ENCODE results near the gene SDCCAG8.

SDCCAG8 gene

DNA sequence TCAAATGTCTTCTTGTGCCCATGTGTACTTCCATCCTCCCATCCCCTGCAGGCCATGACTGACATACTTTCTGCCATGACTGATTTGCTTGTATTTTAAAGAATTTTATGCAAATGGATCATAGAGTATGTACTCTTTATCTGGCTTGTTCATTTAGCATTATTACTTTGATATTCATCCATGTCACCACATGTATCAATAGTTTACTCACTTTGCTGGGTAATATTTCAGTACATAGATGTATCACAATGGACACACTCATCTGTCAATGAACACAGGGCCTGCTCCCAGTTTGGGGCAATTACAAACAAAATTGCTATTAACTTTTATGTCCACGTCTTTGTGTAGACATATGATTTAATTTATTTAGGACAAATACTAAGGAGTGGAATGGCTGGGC lies 259.1 kb downstream of the SDCCAG8 start:
- no CpG with 5 or more reads among the region's 1 CpG for WGBS (ENCODE audit: insufficient coverage, insufficient read length)
- Histone ChIP-seq H3K27me3 (ENCODE audit: control insufficient read depth, insufficient read depth, low read length) (no peaks in the 10 kb centered on the region), H3K36me3 (ENCODE audit: control insufficient read depth, insufficient read depth, low read length) (no peaks in the 10 kb centered on the region), H3K4me1 (ENCODE audit: control insufficient read depth, insufficient read depth, low read length) (no peaks in the 10 kb centered on the region), H3K4me3 (ENCODE audit: low read length) (no peak overlapping the region), H3K9me3 (ENCODE audit: control insufficient read depth, insufficient read depth, low read length) (no peaks in the 10 kb centered on the region), H3K27ac (ENCODE audit: low read length) (no peak overlapping the region)
- DNase-seq (ENCODE audit: low read depth, low spot score) = no peak

DNA sequence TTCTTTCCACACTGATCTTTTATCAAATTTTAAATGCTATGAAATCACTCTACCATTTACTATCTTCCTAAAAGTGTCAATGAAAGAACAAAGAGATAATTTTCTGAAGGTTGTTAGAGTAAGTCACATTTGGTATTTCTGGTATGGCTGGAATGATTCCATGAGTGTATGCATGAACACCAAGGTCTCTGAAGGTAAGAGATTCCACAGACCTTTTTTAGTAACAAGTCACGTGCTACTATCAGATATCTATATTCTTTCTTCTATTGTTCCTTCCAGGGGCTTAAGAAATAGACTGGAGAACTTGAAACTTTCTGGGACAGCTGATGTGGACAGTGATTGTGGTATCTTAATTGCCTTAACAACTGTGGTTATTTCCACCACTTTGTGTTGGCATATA lies 265.0 kb downstream of the SDCCAG8 start:
- Histone ChIP-seq H3K4me1 (ENCODE audit: control insufficient read depth, insufficient read depth, low read length) (no peaks in the 10 kb centered on the region), H3K36me3 (ENCODE audit: control insufficient read depth, insufficient read depth, low read length) (no peaks in the 10 kb centered on the region), H3K9me3 (ENCODE audit: control insufficient read depth, insufficient read depth, low read length) (no peaks in the 10 kb centered on the region), H3K4me3 (ENCODE audit: low read length) (no peak overlapping the region), H3K27me3 (ENCODE audit: control insufficient read depth, insufficient read depth, low read length) (no peaks in the 10 kb centered on the region), H3K27ac (ENCODE audit: low read length) (no peak overlapping the region)
- no CpG with 5 or more reads among the region's 1 CpG for WGBS (ENCODE audit: insufficient coverage, insufficient read length)
- DNase-seq (ENCODE audit: low read depth, low spot score) = no peak

DNA sequence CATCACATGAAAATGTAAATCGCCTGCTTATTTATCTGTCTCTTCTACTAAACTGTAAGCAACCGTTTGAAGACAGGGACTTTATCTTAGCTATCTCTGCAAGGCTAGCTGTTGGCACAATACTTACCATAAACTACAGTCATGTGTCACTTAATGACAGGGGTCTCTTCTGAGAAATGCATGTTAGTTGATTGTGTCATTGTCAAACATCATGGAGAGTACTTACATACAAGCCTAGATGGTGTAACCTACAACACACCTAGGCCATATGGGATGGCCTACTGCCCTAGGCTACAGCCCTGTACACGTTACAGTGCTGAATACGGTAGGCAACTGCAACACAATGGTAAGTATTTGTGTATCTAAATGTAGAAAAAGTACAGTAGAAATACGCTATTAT lies 267.9 kb downstream of the SDCCAG8 start:
- H3K27me3 ChIP-seq (ENCODE audit: control insufficient read depth, insufficient read depth, low read length) = no peaks in the 10 kb centered on the region
- DNase-seq (ENCODE audit: low read depth, low spot score) = no peak
- H3K27ac ChIP-seq (ENCODE audit: low read length) = no peak overlapping the region
- H3K4me1 ChIP-seq (ENCODE audit: control insufficient read depth, insufficient read depth, low read length) = no peaks in the 10 kb centered on the region
- no CpG with 5 or more reads among the region's 5 CpGs for WGBS (ENCODE audit: insufficient coverage, insufficient read length)
- H3K4me3 ChIP-seq (ENCODE audit: low read length) = no peak overlapping the region
- no peaks in the 10 kb centered on the region for H3K36me3 ChIP-seq (ENCODE audit: control insufficient read depth, insufficient read depth, low read length)
- no peaks in the 10 kb centered on the region for H3K9me3 ChIP-seq (ENCODE audit: control insufficient read depth, insufficient read depth, low read length)

DNA sequence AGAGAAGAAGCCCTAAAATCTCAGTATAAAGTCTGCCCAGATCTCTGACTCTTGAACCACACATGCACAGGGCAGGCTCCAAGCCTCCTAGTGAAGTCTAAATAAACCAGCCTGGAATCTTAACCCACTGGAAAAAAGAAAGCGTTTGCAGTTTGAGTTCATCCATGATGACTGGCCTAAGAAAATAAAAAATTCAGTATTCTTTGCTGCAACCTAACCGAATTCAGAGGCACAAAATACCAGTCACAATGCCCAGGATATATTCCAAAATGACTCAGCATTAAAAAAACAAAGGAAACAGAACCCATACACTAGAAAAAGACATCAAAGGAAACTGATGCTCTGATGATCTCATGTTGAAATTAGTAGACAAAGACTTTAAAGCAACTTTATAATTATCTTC lies 269.2 kb downstream of the SDCCAG8 start:
- no CpG with 5 or more reads among the region's 2 CpGs for WGBS (ENCODE audit: insufficient coverage, insufficient read length)
- no peak overlapping the region for H3K27ac ChIP-seq (ENCODE audit: low read length)

DNA sequence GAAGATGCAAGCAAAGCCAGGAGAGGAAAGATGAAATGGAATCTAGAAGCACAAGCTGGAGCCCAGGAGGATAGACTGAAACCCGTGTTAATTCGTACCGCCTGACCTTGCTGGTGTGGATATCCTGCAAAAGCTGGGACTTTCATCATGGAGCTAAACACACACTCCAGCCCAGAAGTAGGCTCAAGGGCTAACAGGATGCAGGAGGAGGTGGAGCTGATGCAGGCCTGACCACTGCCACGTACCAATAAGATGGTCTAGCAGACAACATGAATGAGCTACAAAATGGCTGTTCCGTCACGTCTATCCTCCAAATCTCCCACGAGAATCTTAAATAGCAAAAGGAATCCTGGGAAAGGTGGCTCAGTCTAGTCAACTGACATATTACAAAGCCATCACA lies 270.3 kb downstream of the SDCCAG8 start:
- Histone ChIP-seq H3K27ac (ENCODE audit: low read length) (no peak overlapping the region), H3K4me1 (ENCODE audit: control insufficient read depth, insufficient read depth, low read length) (no peaks in the 10 kb centered on the region), H3K9me3 (ENCODE audit: control insufficient read depth, insufficient read depth, low read length) (no peaks in the 10 kb centered on the region), H3K27me3 (ENCODE audit: control insufficient read depth, insufficient read depth, low read length) (no peaks in the 10 kb centered on the region), H3K4me3 (ENCODE audit: low read length) (no peak overlapping the region), H3K36me3 (ENCODE audit: control insufficient read depth, insufficient read depth, low read length) (no peaks in the 10 kb centered on the region)
- WGBS (ENCODE audit: insufficient coverage, insufficient read length) = no CpG with 5 or more reads among the region's 7 CpGs
- no peak for DNase-seq (ENCODE audit: low read depth, low spot score)

More for the DNA sequence above, 269.2 kb downstream of the SDCCAG8 start:
- Histone ChIP-seq H3K36me3 (ENCODE audit: control insufficient read depth, insufficient read depth, low read length) (no peaks in the 10 kb centered on the region), H3K27me3 (ENCODE audit: control insufficient read depth, insufficient read depth, low read length) (no peaks in the 10 kb centered on the region), H3K9me3 (ENCODE audit: control insufficient read depth, insufficient read depth, low read length) (no peaks in the 10 kb centered on the region), H3K4me3 (ENCODE audit: low read length) (no peak overlapping the region), H3K4me1 (ENCODE audit: control insufficient read depth, insufficient read depth, low read length) (no peaks in the 10 kb centered on the region)
- DNase-seq (ENCODE audit: low read depth, low spot score) = no peak

DNA sequence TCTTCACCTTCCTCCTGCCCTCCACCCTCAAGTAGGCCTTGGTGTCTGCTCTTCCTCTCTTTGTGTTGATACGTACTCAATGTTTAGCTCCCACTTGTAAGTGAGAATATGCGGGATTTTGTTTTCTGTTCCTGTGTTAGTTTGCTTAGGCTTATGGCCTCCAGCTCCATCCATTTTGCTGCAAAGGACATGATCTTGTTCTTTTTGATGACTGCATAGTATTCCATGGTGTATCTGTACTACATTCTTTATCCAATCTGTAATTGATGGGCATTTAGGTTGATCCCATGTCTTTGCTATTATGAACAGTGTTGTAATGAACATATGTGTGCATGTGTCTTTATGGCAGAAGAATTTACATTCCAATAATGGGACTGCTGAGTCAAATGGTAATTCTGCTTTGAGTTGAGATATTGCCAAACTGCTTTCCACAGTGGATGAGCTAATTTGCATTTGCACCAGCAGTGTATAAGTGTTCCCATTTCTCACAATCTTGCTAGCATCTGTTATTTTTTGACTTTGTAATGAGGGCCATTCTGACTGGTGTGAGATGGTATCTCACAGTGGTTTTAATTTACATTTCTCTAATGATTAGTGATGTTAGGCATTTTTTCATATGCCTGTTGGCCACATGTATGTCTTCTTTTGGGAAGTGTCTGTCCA lies 272.7 kb downstream of the SDCCAG8 start:
- DNase-seq (ENCODE audit: low read depth, low spot score) = no peak
- Histone ChIP-seq H3K4me3 (ENCODE audit: low read length) (no peak overlapping the region), H3K36me3 (ENCODE audit: control insufficient read depth, insufficient read depth, low read length) (no peaks in the 10 kb centered on the region), H3K4me1 (ENCODE audit: control insufficient read depth, insufficient read depth, low read length) (no peaks in the 10 kb centered on the region), H3K9me3 (ENCODE audit: control insufficient read depth, insufficient read depth, low read length) (no peaks in the 10 kb centered on the region), H3K27me3 (ENCODE audit: control insufficient read depth, insufficient read depth, low read length) (no peaks in the 10 kb centered on the region), H3K27ac (ENCODE audit: low read length) (no peak overlapping the region)
- WGBS (ENCODE audit: insufficient coverage, insufficient read length) = no CpG with 5 or more reads among the region's 2 CpGs

DNA sequence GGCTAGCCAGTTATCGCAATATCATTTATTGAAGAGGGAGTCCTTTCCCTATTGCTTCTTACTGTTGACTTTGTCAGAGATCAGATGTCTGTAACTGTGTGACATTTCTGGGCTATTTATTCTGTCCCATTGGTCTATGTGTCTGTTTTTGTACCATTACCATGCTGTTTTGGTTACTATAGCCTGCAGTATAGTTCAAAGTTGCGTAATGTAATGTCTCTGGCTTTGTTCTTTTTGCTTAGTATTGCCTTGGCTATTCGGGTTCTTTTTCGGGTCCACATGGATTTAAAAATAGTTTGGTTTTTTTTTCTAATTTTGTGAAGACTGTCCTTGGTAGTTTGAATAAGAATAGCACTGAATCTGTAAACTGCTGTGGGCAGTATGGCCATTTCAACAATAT lies 273.7 kb downstream of the SDCCAG8 start:
- Histone ChIP-seq H3K9me3 (ENCODE audit: control insufficient read depth, insufficient read depth, low read length) (no peaks in the 10 kb centered on the region), H3K27me3 (ENCODE audit: control insufficient read depth, insufficient read depth, low read length) (no peaks in the 10 kb centered on the region), H3K27ac (ENCODE audit: low read length) (no peak overlapping the region), H3K4me3 (ENCODE audit: low read length) (no peak overlapping the region), H3K36me3 (ENCODE audit: control insufficient read depth, insufficient read depth, low read length) (no peaks in the 10 kb centered on the region), H3K4me1 (ENCODE audit: control insufficient read depth, insufficient read depth, low read length) (no peaks in the 10 kb centered on the region)
- no CpG with 5 or more reads among the region's 4 CpGs for WGBS (ENCODE audit: insufficient coverage, insufficient read length)
- no peak for DNase-seq (ENCODE audit: low read depth, low spot score)

DNA sequence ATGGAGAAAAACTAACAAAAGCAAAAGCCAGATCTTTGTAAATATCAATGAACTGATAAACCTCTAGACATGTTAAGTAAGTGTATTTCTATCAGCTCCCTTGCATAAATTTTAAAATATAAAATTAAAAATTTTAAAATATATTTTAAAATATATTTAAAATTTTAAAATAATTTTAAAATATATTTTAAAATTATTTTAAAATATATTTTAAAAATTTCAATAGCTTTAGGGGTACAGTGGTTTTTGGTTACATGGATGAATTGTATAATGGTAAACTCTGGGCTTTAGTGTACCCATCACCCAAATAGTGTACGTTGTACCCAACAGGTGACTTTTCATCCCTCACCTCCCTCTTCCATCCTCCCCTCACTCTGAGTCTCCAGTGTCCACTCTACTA lies 279.2 kb downstream of the SDCCAG8 start:
- no CpG with 5 or more reads among the region's 1 CpG for WGBS (ENCODE audit: insufficient coverage, insufficient read length)
- H3K9me3 ChIP-seq (ENCODE audit: control insufficient read depth, insufficient read depth, low read length) = no peaks in the 10 kb centered on the region
- DNase-seq (ENCODE audit: low read depth, low spot score) = no peak

DNA sequence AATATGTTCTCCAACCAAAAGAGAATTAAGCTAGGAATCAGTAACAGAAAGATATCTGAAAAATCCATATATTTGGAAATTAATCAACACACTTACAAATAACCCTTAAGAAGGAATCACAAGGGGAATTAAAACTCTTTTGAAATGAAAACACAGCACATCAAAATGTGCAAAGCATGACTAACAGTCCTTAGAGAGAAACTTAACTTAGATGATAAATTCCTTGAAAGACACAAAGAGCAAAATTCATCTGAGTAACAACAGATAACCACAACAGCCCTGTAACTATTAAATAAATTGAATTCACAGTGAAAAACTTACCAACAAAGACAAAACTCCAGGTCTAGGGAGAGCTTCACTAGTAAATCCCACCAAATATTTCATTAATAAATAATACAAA lies 283.8 kb downstream of the SDCCAG8 start:
- no peak for DNase-seq (ENCODE audit: low read depth, low spot score)
- Histone ChIP-seq H3K4me1 (ENCODE audit: control insufficient read depth, insufficient read depth, low read length) (no peaks in the 10 kb centered on the region), H3K36me3 (ENCODE audit: control insufficient read depth, insufficient read depth, low read length) (no peaks in the 10 kb centered on the region; the same call in 1 of the 2 replicates), H3K4me3 (ENCODE audit: low read length) (no peak overlapping the region), H3K27ac (ENCODE audit: low read length) (no peak overlapping the region), H3K9me3 (ENCODE audit: control insufficient read depth, insufficient read depth, low read length) (no peaks in the 10 kb centered on the region), H3K27me3 (ENCODE audit: control insufficient read depth, insufficient read depth, low read length) (no peaks in the 10 kb centered on the region)

More for the DNA sequence above, 279.2 kb downstream of the SDCCAG8 start:
- Histone ChIP-seq H3K36me3 (ENCODE audit: control insufficient read depth, insufficient read depth, low read length) (no peaks in the 10 kb centered on the region; the same call in 1 of the 2 replicates), H3K27ac (ENCODE audit: low read length) (no peak overlapping the region), H3K27me3 (ENCODE audit: control insufficient read depth, insufficient read depth, low read length) (no peaks in the 10 kb centered on the region), H3K4me3 (ENCODE audit: low read length) (no peak overlapping the region), H3K4me1 (ENCODE audit: control insufficient read depth, insufficient read depth, low read length) (no peaks in the 10 kb centered on the region)

DNA sequence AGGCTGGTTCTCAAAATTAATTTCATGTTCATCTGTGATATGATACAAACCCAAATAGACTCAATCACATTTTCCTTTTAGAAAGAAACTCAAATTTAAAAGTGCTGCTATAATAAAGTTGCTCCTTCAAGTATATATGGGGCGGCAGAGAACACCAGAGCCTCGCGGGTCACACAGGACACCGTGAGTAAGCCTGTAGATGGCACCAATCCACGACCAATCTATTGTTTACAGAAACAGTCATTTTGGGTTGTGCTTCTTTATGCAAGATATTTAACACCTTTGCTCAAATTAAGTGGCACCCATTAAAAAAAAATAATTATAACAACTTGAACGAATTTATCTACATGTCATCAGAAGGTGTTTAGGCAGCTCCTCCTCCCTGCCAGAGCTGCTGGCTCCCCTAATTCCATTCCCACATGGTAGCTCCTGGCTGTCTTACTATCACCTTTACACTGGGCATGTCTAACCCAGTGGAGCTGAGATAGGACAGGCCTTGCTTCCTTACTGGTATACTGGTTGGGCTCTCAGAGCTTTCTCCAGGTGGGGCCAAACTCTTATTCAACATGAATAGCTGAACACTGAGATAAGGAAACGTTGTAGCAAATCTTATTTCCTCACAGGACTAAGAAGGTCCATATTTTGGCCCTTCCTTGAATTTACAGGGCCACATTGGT lies 287.0 kb downstream of the SDCCAG8 start:
- no peak for DNase-seq (ENCODE audit: low read depth, low spot score)
- no peaks in the 10 kb centered on the region for H3K27me3 ChIP-seq (ENCODE audit: control insufficient read depth, insufficient read depth, low read length)
- no peaks in the 10 kb centered on the region for H3K4me1 ChIP-seq (ENCODE audit: control insufficient read depth, insufficient read depth, low read length)
- H3K36me3 ChIP-seq (ENCODE audit: control insufficient read depth, insufficient read depth, low read length) = no peaks in the 10 kb centered on the region
- WGBS (ENCODE audit: insufficient coverage, insufficient read length) = no CpG with 5 or more reads among the region's 7 CpGs
- H3K4me3 ChIP-seq (ENCODE audit: low read length) = no peak overlapping the region
- no peaks in the 10 kb centered on the region for H3K9me3 ChIP-seq (ENCODE audit: control insufficient read depth, insufficient read depth, low read length)
- H3K27ac ChIP-seq (ENCODE audit: low read length) = no peak overlapping the region

DNA sequence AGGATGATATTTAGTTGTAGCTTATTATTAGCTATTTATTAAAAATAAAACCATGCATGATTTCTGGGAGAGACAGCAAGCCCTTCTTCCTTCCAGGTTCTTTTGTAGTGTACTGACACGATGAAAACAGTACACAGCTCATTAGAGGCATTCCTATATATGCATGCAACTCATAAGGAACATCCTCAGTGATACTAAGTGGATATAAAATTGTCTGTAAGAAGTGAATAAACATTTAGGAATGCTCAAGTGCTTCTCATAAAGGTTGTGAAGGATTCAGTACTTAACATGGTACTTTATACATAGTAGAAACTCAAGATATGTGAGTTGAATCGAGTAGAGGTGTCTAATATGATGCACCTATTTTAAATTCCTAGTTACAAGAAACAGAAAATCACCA lies 287.7 kb downstream of the SDCCAG8 start:
- no peak overlapping the region for H3K4me3 ChIP-seq (ENCODE audit: low read length)
- no peak for DNase-seq (ENCODE audit: low read depth, low spot score)
- H3K27me3 ChIP-seq (ENCODE audit: control insufficient read depth, insufficient read depth, low read length) = no peaks in the 10 kb centered on the region
- H3K36me3 ChIP-seq (ENCODE audit: control insufficient read depth, insufficient read depth, low read length) = no peaks in the 10 kb centered on the region
- H3K9me3 ChIP-seq (ENCODE audit: control insufficient read depth, insufficient read depth, low read length) = no peaks in the 10 kb centered on the region
- no peaks in the 10 kb centered on the region for H3K4me1 ChIP-seq (ENCODE audit: control insufficient read depth, insufficient read depth, low read length)
- no CpG with 5 or more reads among the region's 2 CpGs for WGBS (ENCODE audit: insufficient coverage, insufficient read length)
- H3K27ac ChIP-seq (ENCODE audit: low read length) = no peak overlapping the region
